Measurements from ENCODE around the gene ATAD2B. TPM values are rescaled to one million over a fixed set of nuclear protein-coding genes. Genes with fewer than 3 reads are reported as not detected.
A peak's percentile ranks its signal among the peaks of the same experiment; 100 is the strongest.

The ATAD2B gene
- total RNA-seq, 2 experiments from 2014 or later: 10.9 to 12.7 TPM

GRCh38 chr2:23707096-23707495 lies 219.8 kb downstream of the ATAD2B start:
- intact Hi-C loops (cut with DNase I, micrococcal nuclease): no loop called here
- no peaks in the 10 kb centered on the region for H3K4me1 Mint-ChIP-seq
- no peaks in the 10 kb centered on the region for H3K9me3 Mint-ChIP-seq (ENCODE audit: low read depth)
- ATAC-seq (no peak), DNase-seq (no peak)
- no peak overlapping the region for H3K27ac Mint-ChIP-seq
- ChIA-PET POLR2A (interaction anchor here (1.0 kb wide), 1 partner anchor 9 kb away, joined by 4 read pairs; no protein-coding TSS in a partner anchor), CTCF (no interaction called here)
- H3K4me3 Mint-ChIP-seq: no peak overlapping the region
- no peaks in the 10 kb centered on the region for H3K27me3 Mint-ChIP-seq
- peaks cover 5% of the 10 kb centered on the region for H3K36me3 Mint-ChIP-seq (ENCODE audit: low read depth)

GRCh38 chr2:23706613-23707078 lies 220.3 kb downstream of the ATAD2B start:
- H3K9me3 Mint-ChIP-seq (ENCODE audit: low read depth): no peaks in the 10 kb centered on the region
- peaks cover 5% of the 10 kb centered on the region for H3K36me3 Mint-ChIP-seq (ENCODE audit: low read depth)
- no peaks in the 10 kb centered on the region for H3K27me3 Mint-ChIP-seq
- H3K27ac Mint-ChIP-seq: no peak overlapping the region
- no peaks in the 10 kb centered on the region for H3K4me1 Mint-ChIP-seq
- no peak overlapping the region for H3K4me3 Mint-ChIP-seq
- no peak for ATAC-seq
- CTCF ChIA-PET: no interaction called here
- POLR2A ChIA-PET: interaction anchor here (1.0 kb wide), 1 partner anchor 9 kb away, joined by 4 read pairs; no protein-coding TSS in a partner anchor
- no peak for DNase-seq
- intact Hi-C loops (cut with DNase I, micrococcal nuclease): no loop called here

GRCh38 chr2:23705771-23706612 lies 220.9 kb downstream of the ATAD2B start:
- Mint-ChIP-seq H3K9me3 (ENCODE audit: low read depth) (no peaks in the 10 kb centered on the region), H3K4me3 (no peak overlapping the region), H3K4me1 (no peaks in the 10 kb centered on the region), H3K27me3 (no peaks in the 10 kb centered on the region), H3K36me3 (ENCODE audit: low read depth) (peaks cover 5% of the 10 kb centered on the region), H3K27ac (no peak overlapping the region)
- ATAC-seq (no peak), DNase-seq (peak; percentile 2)
- CTCF ChIA-PET: no interaction called here
- POLR2A ChIA-PET: no interaction called here
- intact Hi-C loops (cut with DNase I, micrococcal nuclease): no loop called here

GRCh38 chr2:23703583-23704385 lies 223.1 kb downstream of the ATAD2B start:
- ATAC-seq: no peak
- H3K27me3 Mint-ChIP-seq: no peaks in the 10 kb centered on the region

GRCh38 chr2:23703037-23703582 lies 223.8 kb downstream of the ATAD2B start:
- H3K27me3 Mint-ChIP-seq: no peaks in the 10 kb centered on the region
- no peak for DNase-seq
- no peak overlapping the region for H3K27ac Mint-ChIP-seq
- H3K36me3 Mint-ChIP-seq (ENCODE audit: low read depth): peaks cover 7% of the 10 kb centered on the region
- intact Hi-C loops (cut with DNase I, micrococcal nuclease): no loop called here
- no peak for ATAC-seq
- H3K9me3 Mint-ChIP-seq (ENCODE audit: low read depth): no peaks in the 10 kb centered on the region
- CTCF ChIA-PET: no interaction called here
- H3K4me1 Mint-ChIP-seq: no peaks in the 10 kb centered on the region
- POLR2A ChIA-PET: no interaction called here
- H3K4me3 Mint-ChIP-seq: no peak overlapping the region

More at GRCh38 chr2:23703583-23704385, 223.1 kb downstream of the ATAD2B start:
- ChIA-PET CTCF (no interaction called here), POLR2A (no interaction called here)
- intact Hi-C loops (cut with DNase I, micrococcal nuclease): no loop called here
- DNase-seq: peak; percentile 2
- H3K9me3 Mint-ChIP-seq (ENCODE audit: low read depth): no peaks in the 10 kb centered on the region
- H3K4me1 Mint-ChIP-seq: no peaks in the 10 kb centered on the region
- H3K27ac Mint-ChIP-seq: no peak overlapping the region
- no peak overlapping the region for H3K4me3 Mint-ChIP-seq
- H3K36me3 Mint-ChIP-seq (ENCODE audit: low read depth): peaks cover 7% of the 10 kb centered on the region

- Mint-ChIP-seq H3K4me1 (no peaks in the 10 kb centered on the region), H3K36me3 (ENCODE audit: low read depth) (peaks cover 5% of the 10 kb centered on the region), H3K9me3 (ENCODE audit: low read depth) (no peaks in the 10 kb centered on the region), H3K4me3 (no peak overlapping the region), H3K27me3 (no peaks in the 10 kb centered on the region), H3K27ac (no peak overlapping the region)
- ATAC-seq (no peak), DNase-seq (no peak)
- POLR2A ChIA-PET: no interaction called here
- CTCF ChIA-PET: no interaction called here
- intact Hi-C loops (cut with DNase I, micrococcal nuclease): no loop called here
Measured at GRCh38 chr2:23700627-23701026, 226.3 kb downstream of the ATAD2B start.

GRCh38 chr2:23699580-23699925 lies 227.4 kb downstream of the ATAD2B start:
- ChIA-PET POLR2A (no interaction called here), CTCF (interaction anchor here (0.7 kb wide), 1 partner anchor 168 kb away, joined by 4 read pairs; no protein-coding TSS in a partner anchor)
- ATAC-seq (no peak), DNase-seq (no peak)
- Mint-ChIP-seq H3K4me3 (no peak overlapping the region), H3K4me1 (no peaks in the 10 kb centered on the region), H3K9me3 (ENCODE audit: low read depth) (no peaks in the 10 kb centered on the region), H3K27ac (no peak overlapping the region), H3K36me3 (ENCODE audit: low read depth) (peaks cover 5% of the 10 kb centered on the region), H3K27me3 (no peaks in the 10 kb centered on the region)
- intact Hi-C loops (cut with DNase I, micrococcal nuclease): no loop called here

GRCh38 chr2:23698721-23699579 lies 228.0 kb downstream of the ATAD2B start:
- Mint-ChIP-seq H3K4me3 (no peak overlapping the region), H3K36me3 (ENCODE audit: low read depth) (peaks cover 5% of the 10 kb centered on the region), H3K9me3 (ENCODE audit: low read depth) (no peaks in the 10 kb centered on the region), H3K27me3 (no peaks in the 10 kb centered on the region), H3K27ac (no peak overlapping the region), H3K4me1 (no peaks in the 10 kb centered on the region)
- intact Hi-C loops (cut with DNase I, micrococcal nuclease): no loop called here
- ATAC-seq (no peak), DNase-seq (peak; percentile 2)
- ChIA-PET CTCF (interaction anchor here (0.7 kb wide), 1 partner anchor 169 kb away, joined by 4 read pairs; no protein-coding TSS in a partner anchor), POLR2A (no interaction called here)

Other genes with a start within 250 kb of the ATAD2B start
- gene UBXN2A, start 13.3 kb upstream of the ATAD2B start, total RNA-seq: 10 to 100 TPM in 1 of 2 experiments, 1 to 10 TPM in 1; 9.1 to 10.5 TPM
- gene MFSD2B, start 83.0 kb upstream of the ATAD2B start, total RNA-seq: not detected
- gene WDCP, start 120.3 kb upstream of the ATAD2B start, total RNA-seq: 10 to 100 TPM; 13.2 to 21.5 TPM
- gene FKBP1B, start 122.6 kb upstream of the ATAD2B start, total RNA-seq: 1 to 10 TPM; 1.4 to 1.7 TPM
- 100 to 1,000 TPM; 128 to 143 TPM for gene SF3B6, start 149.2 kb upstream of the ATAD2B start, total RNA-seq
- gene TP53I3, start 157.7 kb upstream of the ATAD2B start, total RNA-seq: 1 to 10 TPM; 1.0 to 1.2 TPM
- under 1 TPM in 1 of 2 experiments, not detected in 1; 0.30 TPM for gene PFN4, start 196.2 kb upstream of the ATAD2B start, total RNA-seq
- gene FAM228B, start 196.3 kb upstream of the ATAD2B start, total RNA-seq: 10 to 100 TPM in 1 of 2 experiments, 1 to 10 TPM in 1; 5.2 to 10.5 TPM
- gene FAM228A, start 247.9 kb upstream of the ATAD2B start, total RNA-seq: under 1 TPM; 0.16 to 0.28 TPM

Measured in activated CD4-positive, alpha-beta T cell treated with anti-CD3 and anti-CD28 coated beads for 36 hours (primary cell).